Aorta (tissue), 5 donors: Measurements from ENCODE around the gene AKNA. TPM values are rescaled to one million over a fixed set of nuclear protein-coding genes. Genes with fewer than 3 reads are reported as not detected.
A peak's percentile ranks its signal among the peaks of the same experiment; 100 is the strongest.

Source experiments
- ATAC-seq: fragments of 200-7000 bp; cut with Tn5 transposase; one replicate; pipeline ENCODE4 v1.9.1; 2022; ENCODE audit warnings: moderate library complexity; ENCODE audit not compliant: low FRiP score
- DNase-seq, 2 donors: peaks; one replicate each; pipeline ENCODE4 v3.0.0-alpha.2; 2020
- H3K27ac ChIP-seq, 2 donors: one replicate each; pipeline ENCODE4 v1.5.1; 2013; ENCODE audit warnings: low read length in 2 of 2, mild to moderate bottlenecking in 2 of 2, moderate library complexity in 2 of 2, control low read depth in 1 of 2, inconsistent platforms in 1 of 2, low read depth in 1 of 2
- H3K27me3 ChIP-seq, 2 donors: one replicate each; pipeline ENCODE4 v1.6.1; 2013; ENCODE audit warnings: control low read depth in 1 of 2, low read length in 1 of 2, mild to moderate bottlenecking in 1 of 2, moderate library complexity in 1 of 2; ENCODE audit not compliant: insufficient read depth in 2 of 2, control insufficient read depth in 1 of 2
- H3K36me3 ChIP-seq, 2 donors: one replicate each; pipeline ENCODE4 v1.6.1; 2013; ENCODE audit warnings: control low read depth in 1 of 2, low read length in 1 of 2, mild to moderate bottlenecking in 1 of 2; ENCODE audit not compliant: insufficient read depth in 2 of 2, control insufficient read depth in 1 of 2
- H3K4me1 ChIP-seq, 2 donors: one replicate each; pipeline ENCODE4 v1.6.1; 2013; ENCODE audit warnings: low read length in 2 of 2, control low read depth in 1 of 2, mild to moderate bottlenecking in 1 of 2, moderate library complexity in 1 of 2; ENCODE audit not compliant: insufficient read depth in 2 of 2, control insufficient read depth in 1 of 2
- H3K4me3 ChIP-seq, 2 donors: one replicate each; pipeline ENCODE4 v1.5.1; 2013; ENCODE audit warnings: low read length in 2 of 2, control low read depth in 1 of 2, mild to moderate bottlenecking in 1 of 2
- H3K9me3 ChIP-seq: one replicate; pipeline ENCODE4 v1.6.1; 2013; ENCODE audit warnings: mild to moderate bottlenecking, low read length; ENCODE audit not compliant: control insufficient read depth
- WGBS, 2 donors: extraction: QIAGEN DNeasy Blood & Tissue Kit; methylation state at CpG; one replicate each; pipeline ENCODE4 v1.1.7; 2013; 5-methylcytosine and 5-hydroxymethylcytosine counted together
- intact Hi-C, 2 donors: fragments of 100-400 bp; cut with DNase I; formaldehyde crosslinking; loops; one replicate each; pipeline versions ENCODE4 v1.14.2 to v1.15.0; 2022
- polyA plus RNA-seq, 2 donors: library from polyadenylated mRNA; stranded (reverse); fragments of 200-250 nt; gene quantifications; one replicate each; pipeline ENCODE4 v1.2.3, GENCODE V29; 2013
- total RNA-seq, 2 donors: library from RNA; stranded (reverse); fragmentation: NEBNext Ultra II Directional; extraction: Animal tissue kit (Norgen Biotek cat#: 25700); gene quantifications; one replicate each; pipeline ENCODE4 v1.2.1, GENCODE V29; 2021
- donor health status: healthy with polysubstance abuse.
- donor health status: Bipolar disorder and iron deficiency.
- donor health status: DM: no; HTN: no; CAD: no.
- donor health status: DM: no; HTN: no; CAD: no.
- donor health status: DM: yes; HTN: yes; CAD: no.

The AKNA gene
- total and polyA plus RNA-seq, 4 donors, result 11.9 to 56.0 (median 32.0) TPM

DNA sequence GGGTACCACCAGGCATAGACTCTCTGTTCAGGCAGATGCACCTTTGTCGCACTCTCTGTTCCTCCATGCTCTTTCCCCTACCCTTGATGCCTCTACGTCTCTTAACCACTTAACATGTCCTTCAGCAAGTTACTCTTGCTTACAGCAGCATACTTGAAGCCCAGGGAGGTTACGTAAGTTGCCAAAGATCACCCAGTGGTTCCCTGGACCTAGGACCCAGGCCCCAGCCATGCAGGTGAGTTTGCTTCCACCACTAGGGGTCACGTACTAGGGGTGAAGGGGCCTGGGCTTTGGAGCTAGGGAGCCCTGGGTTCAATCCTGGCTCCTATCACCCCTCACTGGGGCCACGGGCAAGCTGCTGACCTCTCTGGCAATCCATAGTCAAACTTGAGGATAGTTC, 8.9 kb downstream of the AKNA start:
- Histone ChIP-seq H3K4me3 (no peak overlapping the region), H3K4me1 (no peaks in the 10 kb centered on the region), H3K27me3 (no peaks in the 10 kb centered on the region), H3K27ac (no peak overlapping the region), H3K9me3 (no peaks in the 10 kb centered on the region), H3K36me3 (peaks cover 0 to 1% of the 10 kb centered on the region in 2 donors)
- 93% methylated on average over 5 of the region's 5 CpGs for WGBS, 2 donors
- DNase-seq (peak in 1 of 2 donors; percentile 42), ATAC-seq (no peak)
- intact Hi-C loops, result no loop called here

DNA sequence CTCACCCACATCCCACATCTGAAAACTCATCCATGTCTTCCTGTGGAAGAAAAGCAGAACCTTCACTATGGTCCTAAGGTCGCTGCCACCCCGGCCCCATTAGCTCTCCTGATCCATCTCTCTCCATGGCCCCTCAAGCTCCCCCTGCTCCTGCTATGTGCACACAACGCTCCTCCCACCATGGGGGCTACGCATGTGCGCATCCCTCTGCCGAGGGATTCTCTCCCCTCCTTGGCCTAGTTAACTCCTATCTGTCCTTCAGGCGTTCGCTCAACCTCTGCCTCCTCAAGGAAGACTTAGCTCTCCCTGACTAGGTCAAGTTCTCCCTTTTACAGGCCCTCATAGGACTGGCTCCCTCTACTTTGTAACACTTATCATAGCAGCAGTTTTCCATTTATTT, 9.8 kb downstream of the AKNA start:
- Histone ChIP-seq H3K4me3 (no peak overlapping the region), H3K9me3 (no peaks in the 10 kb centered on the region), H3K36me3 (peaks cover 0 to 1% of the 10 kb centered on the region in 2 donors), H3K4me1 (no peaks in the 10 kb centered on the region), H3K27ac (no peak overlapping the region), H3K27me3 (no peaks in the 10 kb centered on the region)
- DNase-seq (peak in 1 of 2 donors; percentile 69), ATAC-seq (no peak)
- 88 to 93% methylated on average over 8 of the region's 8 CpGs for WGBS, 2 donors
- intact Hi-C loops, result no loop called here

DNA sequence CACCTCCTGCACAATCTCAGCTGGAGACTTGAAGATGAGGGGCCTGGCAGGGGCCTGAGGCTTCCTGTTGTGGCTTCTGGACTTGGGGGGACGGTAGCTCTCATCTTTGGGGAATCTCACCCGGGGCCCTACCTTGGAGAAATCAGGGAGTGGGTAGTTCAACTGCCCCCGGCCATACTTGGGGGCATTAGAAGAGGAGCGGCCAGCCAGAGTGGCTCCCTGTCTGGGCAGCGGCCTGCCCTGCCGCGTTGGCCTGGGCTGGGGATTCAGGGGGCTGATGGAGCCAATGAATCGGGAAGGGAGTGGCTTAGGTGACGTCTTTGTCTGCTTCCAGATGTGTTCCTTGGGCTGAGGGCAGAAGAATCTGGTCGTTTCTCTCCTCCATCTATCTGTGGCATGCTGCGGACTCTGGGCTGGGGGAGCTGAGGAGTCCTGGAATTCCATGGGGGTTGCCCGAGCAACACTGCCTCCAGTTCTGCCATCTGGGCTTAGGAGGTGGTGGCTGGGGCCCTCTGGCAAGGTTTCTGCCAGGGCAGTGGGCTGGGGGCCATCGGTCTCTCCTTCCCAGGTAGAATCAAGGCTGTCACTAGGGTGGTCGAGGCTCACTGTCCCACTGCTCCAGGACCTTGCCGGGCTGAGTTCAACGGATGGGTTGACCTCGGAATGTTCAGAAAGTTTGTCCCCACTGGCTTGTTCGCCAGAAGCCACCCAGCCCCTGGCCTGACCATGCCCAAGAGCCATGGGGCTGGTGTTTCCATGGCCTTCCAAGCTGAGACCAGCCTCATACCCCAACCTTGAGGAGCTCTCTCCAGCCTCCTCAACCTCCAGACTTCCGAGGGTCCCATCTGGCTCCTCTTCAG, 11.0 kb downstream of the AKNA start:
- Histone ChIP-seq H3K27ac (no peak overlapping the region), H3K4me1 (no peaks in the 10 kb centered on the region), H3K36me3 (peaks cover 0 to 1% of the 10 kb centered on the region in 2 donors), H3K9me3 (no peaks in the 10 kb centered on the region), H3K27me3 (no peaks in the 10 kb centered on the region), H3K4me3 (no peak overlapping the region)
- DNase-seq, result peak in 1 of 2 donors; percentile 63
- ATAC-seq, result no peak
- intact Hi-C loops, result no loop called here
- WGBS, 2 donors, result 90 to 91% methylated on average over 19 of the region's 19 CpGs

DNA sequence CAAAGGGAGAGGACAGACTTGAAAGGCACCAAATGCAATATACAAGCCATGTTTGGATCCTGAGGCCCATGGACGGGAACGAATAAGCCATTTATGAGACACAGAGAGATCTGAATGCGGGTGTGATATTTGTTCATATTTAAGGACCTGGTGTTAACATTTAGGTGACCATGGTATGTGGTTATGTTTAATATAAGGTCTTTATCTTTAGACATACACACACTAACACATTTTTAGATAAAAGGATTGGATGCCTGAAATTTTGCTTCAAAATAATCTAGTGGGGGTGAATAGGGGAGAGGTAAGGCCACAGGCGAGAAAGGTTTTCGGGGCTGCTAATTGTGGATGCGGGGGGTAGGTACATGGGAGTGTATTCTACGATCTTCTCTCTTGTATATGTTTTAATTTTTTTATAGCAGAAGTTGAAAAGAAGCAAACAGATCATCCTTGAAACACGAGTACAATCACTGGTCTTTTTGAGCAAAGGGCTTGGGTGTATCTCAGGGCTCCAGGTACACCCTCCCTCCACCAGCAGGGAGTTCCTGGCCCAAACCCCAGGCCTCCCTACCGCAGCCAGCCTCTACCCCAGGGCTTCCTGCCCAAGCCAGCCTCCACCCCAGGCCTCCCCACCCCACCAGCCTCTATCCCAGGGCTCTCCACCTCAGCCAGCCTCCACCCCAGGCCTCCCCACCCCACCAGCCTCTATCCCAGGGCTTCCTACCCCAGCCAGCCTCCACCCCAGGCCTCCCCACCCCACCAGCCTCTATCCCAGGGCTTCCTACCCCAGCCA, 12.2 kb downstream of the AKNA start:
- Histone ChIP-seq H3K27ac (no peak overlapping the region), H3K4me1 (no peaks in the 10 kb centered on the region), H3K27me3 (no peaks in the 10 kb centered on the region), H3K9me3 (no peaks in the 10 kb centered on the region), H3K4me3 (no peak overlapping the region), H3K36me3 (peaks cover 0 to 1% of the 10 kb centered on the region in 2 donors)
- ATAC-seq (no peak), DNase-seq (peak in 1 of 2 donors; percentile 55)
- intact Hi-C loops, result no loop called here
- WGBS, 2 donors, result 81% methylated on average over 9 of the region's 9 CpGs

DNA sequence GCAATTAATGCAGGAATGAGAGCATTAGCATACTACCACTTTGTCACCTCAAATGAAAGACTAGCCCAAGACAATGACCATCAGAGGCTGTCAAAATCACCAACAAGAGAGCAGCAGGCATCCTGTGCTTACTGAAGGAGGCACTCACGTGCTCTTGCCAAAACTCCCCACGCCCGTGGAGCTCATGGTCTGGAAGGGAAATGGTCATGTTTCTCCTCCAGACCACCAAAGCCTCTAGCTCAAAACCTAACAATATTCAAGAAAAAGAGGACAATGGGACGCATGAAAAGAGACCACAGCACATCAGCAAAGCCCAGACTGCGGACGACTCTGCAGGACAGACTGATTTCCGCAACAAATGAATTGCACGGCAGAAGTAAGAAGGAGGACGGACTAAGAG, 12.8 kb downstream of the AKNA start:
- H3K36me3 ChIP-seq, result peaks cover 0 to 1% of the 10 kb centered on the region in 2 donors
- no peaks in the 10 kb centered on the region for H3K27me3 ChIP-seq
- DNase-seq (peak in 1 of 2 donors; percentile 42), ATAC-seq (no peak)
- no peaks in the 10 kb centered on the region for H3K9me3 ChIP-seq
- intact Hi-C loops, result no loop called here
- no peak overlapping the region for H3K27ac ChIP-seq
- no peaks in the 10 kb centered on the region for H3K4me1 ChIP-seq
- H3K4me3 ChIP-seq, result no peak overlapping the region
- 75 to 76% methylated on average over 9 of the region's 9 CpGs for WGBS, 2 donors

DNA sequence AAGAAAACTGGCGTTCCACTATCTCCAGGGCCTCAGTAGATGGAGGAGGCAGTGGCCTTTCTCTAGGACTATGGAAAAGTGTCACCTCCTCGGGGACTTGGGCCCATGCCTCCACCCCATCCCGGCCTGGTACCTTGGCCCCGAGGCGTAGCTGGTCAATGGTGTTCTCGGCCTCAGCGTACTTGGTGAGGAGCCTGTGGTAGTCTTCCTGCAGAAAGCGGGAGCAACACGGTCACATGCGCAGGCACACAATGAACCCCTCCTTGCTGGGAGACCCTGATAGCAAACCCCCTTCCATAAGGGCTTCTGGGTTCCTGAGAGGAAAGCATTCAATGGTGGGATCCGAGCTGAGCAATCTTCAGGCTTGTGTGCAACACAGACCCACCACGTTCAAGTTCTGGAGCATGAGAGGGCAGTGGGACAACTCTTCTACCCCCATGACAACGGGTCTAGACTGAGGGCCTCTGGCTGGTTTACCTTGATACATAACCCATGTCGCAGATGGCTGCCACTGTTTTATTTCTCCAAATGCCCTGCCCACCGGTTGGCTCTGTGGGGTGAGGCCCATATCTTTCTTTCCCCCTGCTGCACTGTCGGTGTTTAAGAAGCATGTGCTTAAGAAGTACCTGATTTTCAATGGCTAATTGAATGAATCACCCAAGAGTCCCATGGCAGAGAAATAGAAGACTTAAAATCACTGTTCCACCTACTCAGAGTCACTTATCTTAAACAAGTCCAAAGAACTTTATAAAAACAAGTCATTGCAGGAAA, 13.6 kb downstream of the AKNA start:
- H3K9me3 ChIP-seq, result no peaks in the 10 kb centered on the region
- no peaks in the 10 kb centered on the region for H3K27me3 ChIP-seq
- ATAC-seq (no peak), DNase-seq (peak in 1 of 2 donors; percentile 71)
- WGBS, 2 donors, result 86 to 89% methylated on average over 16 of the region's 16 CpGs
- no peak overlapping the region for H3K4me3 ChIP-seq
- intact Hi-C loops, result no loop called here
- H3K27ac ChIP-seq, result no peak overlapping the region
- peaks cover 0 to 1% of the 10 kb centered on the region in 2 donors for H3K36me3 ChIP-seq
- H3K4me1 ChIP-seq, result no peaks in the 10 kb centered on the region

DNA sequence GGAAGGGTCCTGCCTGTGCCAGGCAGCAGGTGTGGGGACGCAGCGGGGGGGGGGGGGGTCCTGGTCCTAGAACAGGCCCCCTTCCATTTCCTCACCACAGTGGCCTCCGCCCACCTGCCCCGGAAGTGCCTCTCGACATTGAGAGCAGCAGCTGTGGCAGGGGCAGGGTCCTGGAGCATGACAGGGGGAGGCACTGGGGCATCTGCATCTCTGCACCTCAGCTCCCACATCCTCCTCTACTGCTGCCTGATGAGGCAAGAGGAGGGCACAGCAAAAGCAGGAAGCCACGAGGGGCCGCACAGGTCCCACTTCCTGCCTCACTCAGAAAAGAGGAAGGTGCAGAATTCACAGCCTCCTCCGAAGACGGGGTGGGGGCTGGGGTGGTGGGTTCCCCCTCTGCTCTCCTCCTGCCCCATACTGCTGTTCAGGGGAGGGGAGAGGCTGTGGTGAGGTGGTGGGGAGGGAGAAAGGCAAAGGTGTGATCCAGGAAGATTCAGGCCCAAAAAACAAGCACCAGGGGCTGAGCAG, 14.8 kb downstream of the AKNA start:
- Histone ChIP-seq H3K4me3 (no peak overlapping the region), H3K36me3 (peaks cover 0 to 1% of the 10 kb centered on the region in 2 donors), H3K27me3 (no peaks in the 10 kb centered on the region), H3K27ac (peak overlapping the region in 1 of 2 donors; percentile 24), H3K4me1 (no peaks in the 10 kb centered on the region), H3K9me3 (no peaks in the 10 kb centered on the region)
- DNase-seq (peak; percentile 80 to 89), ATAC-seq (peak; percentile 70)
- WGBS, 2 donors, result 48 to 57% methylated on average over 6 to 9 of the region's 9 CpGs
- intact Hi-C loops, result no loop called here
